HEK293 (cell line): ENCODE measurements around the gene COL6A5.

Experiments used
- ATF2 ChIP-seq: fragments of 450-650 bp; formaldehyde crosslinking; IDR thresholded peaks from 2 replicates; pipeline ENCODE4 v1.5.1; 2016; ENCODE audit warnings: missing biosample characterization, missing genetic modification characterization, low read depth
- CTCF ChIP-seq: fragments of 450-650 bp; formaldehyde crosslinking; IDR thresholded peaks from 2 replicates; pipeline ENCODE4 v1.5.1; 2016; ENCODE audit warnings: missing biosample characterization, missing genetic modification characterization
- REPIN1 ChIP-seq: fragments of 450-650 bp; formaldehyde crosslinking; IDR thresholded peaks from 2 replicates; pipeline ENCODE4 v1.5.1; 2017; ENCODE audit warnings: missing biosample characterization, missing genetic modification characterization, low read depth
- TCF7L2 ChIP-seq: IDR thresholded peaks from 2 replicates; pipeline ENCODE4 v1.6.1; 2011; ENCODE audit warnings: low read depth, mild to moderate bottlenecking, inconsistent platforms, low read length, moderate library complexity, borderline replicate concordance
- YY1 ChIP-seq: fragments of 450-650 bp; formaldehyde crosslinking; IDR thresholded peaks from 2 replicates; pipeline ENCODE4 v1.5.1; 2018; ENCODE audit warnings: missing biosample characterization, missing genetic modification characterization
- ZBTB7A ChIP-seq: fragments of 450-650 bp; formaldehyde crosslinking; IDR thresholded peaks from 2 replicates; pipeline ENCODE4 v1.5.1; 2016; ENCODE audit warnings: low read depth, missing biosample characterization, missing genetic modification characterization
- ZNF266 ChIP-seq: fragments of 450-650 bp; formaldehyde crosslinking; IDR thresholded peaks from 2 replicates; pipeline ENCODE4 v1.5.1; 2016; ENCODE audit warnings: missing biosample characterization, missing genetic modification characterization, low read depth
- ZNF274 ChIP-seq, 2 experiments: fragments of 200-500 bp in 1 of 2; fragments of 450-650 bp in 1 of 2; sonication (Bioruptor generic) in 1 of 2; formaldehyde crosslinking in 1 of 2; IDR thresholded peaks; 2 replicates each; pipeline versions ENCODE4 v1.5.1 to v1.6.1; 2014 to 2016; ENCODE audit warnings: borderline replicate concordance in 1 of 2, inconsistent platforms in 1 of 2, low read length in 1 of 2, missing biosample characterization in 1 of 2, missing genetic modification characterization in 1 of 2
- TF ChIP-seq, protein P1 (sequence below): fragments of 450-650 bp; formaldehyde crosslinking; IDR thresholded peaks from 2 replicates; pipeline ENCODE4 v1.5.1; 2016; ENCODE audit warnings: missing biosample characterization, missing genetic modification characterization

GRCh38 chr3:130405956-130406355 lies 60.5 kb downstream of the COL6A5 start:
- TF ChIP-seq CTCF (tag by site-specific recombination) (no peak), ATF2 (no peak), REPIN1 (tag by site-specific recombination) (no peak), ZNF274 (IDR thresholded peaks at IDR 0.05; ENCODE audit: low read length) (no peak), ZNF274 (tag by site-specific recombination; IDR thresholded peaks at IDR 0.05; ENCODE audit: borderline replicate concordance) (no peak), ZBTB7A (tag by site-specific recombination) (no peak), YY1 (tag by site-specific recombination) (no peak), ZNF266 (no peak), TCF7L2 (0 out of 2 replicates have a peak, but pooled peaks have one; percentile 19)
- TF ChIP-seq, protein P1, sequence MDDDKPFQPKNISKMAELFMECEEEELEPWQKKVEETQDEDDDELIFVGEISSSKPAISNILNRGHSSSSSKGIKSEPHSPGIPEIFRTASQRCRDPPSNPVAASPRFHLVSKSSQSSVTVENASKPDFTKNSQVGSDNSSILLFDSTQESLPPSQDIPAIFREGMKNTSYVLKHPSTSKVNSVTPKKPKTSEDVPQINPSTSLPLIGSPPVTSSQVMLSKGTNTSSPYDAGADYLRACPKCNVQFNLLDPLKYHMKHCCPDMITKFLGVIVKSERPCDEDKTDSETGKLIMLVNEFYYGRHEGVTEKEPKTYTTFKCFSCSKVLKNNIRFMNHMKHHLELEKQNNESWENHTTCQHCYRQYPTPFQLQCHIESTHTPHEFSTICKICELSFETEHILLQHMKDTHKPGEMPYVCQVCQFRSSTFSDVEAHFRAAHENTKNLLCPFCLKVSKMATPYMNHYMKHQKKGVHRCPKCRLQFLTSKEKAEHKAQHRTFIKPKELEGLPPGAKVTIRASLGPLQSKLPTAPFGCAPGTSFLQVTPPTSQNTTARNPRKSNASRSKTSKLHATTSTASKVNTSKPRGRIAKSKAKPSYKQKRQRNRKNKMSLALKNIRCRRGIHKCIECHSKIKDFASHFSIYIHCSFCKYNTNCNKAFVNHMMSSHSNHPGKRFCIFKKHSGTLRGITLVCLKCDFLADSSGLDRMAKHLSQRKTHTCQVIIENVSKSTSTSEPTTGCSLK (tag by site-specific recombination), result no peak
